Gastrocnemius medialis (tissue), 4 donors: ENCODE results near the gene ZNF417.

Experiments
- POLR2A ChIP-seq, 2 donors: fragments of 450-650 bp; IDR thresholded peaks; one replicate each; pipeline ENCODE4 v1.6.1; 2017; ENCODE audit warnings: antibody characterized with exemption in 2 of 2, mild to moderate bottlenecking in 2 of 2, moderate library complexity in 2 of 2
- TF ChIP-seq, protein P1 (sequence below), 5 experiments: fragments of 450-650 bp in 3 of 5; fragments of 200-600 bp in 2 of 5; sonication (generic) in 2 of 5; IDR thresholded peaks in 4 of 5; conservative IDR thresholded peaks in 1 of 5; 1 replicate in 4 of 5; 2 replicates in 1 of 5; pipeline ENCODE4 v1.5.1; 2016 to 2019; ENCODE audit warnings: antibody characterized with exemption in 5 of 5, mild to moderate bottlenecking in 3 of 5, moderate library complexity in 3 of 5

DNA sequence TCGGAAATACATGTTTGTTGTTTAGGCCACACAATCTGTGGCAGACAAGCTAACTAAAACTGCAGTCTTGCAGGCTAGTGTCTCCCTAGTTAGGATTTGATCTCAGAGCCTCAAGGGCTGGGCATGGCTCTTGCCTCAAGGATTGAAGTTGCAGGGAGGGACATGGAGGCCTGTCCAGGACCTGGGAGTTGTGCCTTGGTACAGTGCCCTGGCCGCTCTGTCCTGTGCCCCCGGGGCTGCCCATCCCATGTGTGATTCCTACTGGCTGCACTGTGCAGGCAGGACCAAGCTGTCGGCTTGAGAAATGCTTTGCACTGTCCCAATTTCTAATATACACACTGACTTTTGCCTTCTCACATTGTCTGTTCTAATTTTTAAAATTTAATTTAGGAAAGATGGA is 38.6 kb upstream of the ZNF417 start:
- TF ChIP-seq, protein P1, sequence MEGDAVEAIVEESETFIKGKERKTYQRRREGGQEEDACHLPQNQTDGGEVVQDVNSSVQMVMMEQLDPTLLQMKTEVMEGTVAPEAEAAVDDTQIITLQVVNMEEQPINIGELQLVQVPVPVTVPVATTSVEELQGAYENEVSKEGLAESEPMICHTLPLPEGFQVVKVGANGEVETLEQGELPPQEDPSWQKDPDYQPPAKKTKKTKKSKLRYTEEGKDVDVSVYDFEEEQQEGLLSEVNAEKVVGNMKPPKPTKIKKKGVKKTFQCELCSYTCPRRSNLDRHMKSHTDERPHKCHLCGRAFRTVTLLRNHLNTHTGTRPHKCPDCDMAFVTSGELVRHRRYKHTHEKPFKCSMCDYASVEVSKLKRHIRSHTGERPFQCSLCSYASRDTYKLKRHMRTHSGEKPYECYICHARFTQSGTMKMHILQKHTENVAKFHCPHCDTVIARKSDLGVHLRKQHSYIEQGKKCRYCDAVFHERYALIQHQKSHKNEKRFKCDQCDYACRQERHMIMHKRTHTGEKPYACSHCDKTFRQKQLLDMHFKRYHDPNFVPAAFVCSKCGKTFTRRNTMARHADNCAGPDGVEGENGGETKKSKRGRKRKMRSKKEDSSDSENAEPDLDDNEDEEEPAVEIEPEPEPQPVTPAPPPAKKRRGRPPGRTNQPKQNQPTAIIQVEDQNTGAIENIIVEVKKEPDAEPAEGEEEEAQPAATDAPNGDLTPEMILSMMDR (IDR thresholded peaks at IDR 0.05 in 4 of 5, conservative IDR thresholded peaks at IDR 0.05 in 1 of 5), result no peak
- TF ChIP-seq POLR2A (IDR thresholded peaks at IDR 0.05), result no peak
